ENCODE measurements around the gene PLPPR2.
"Not testable (repeated sequence)": the region's sequence is repeated elsewhere in the genome, so short reads cannot be mapped to it uniquely, and the experiment has no call there.

PLPPR2 gene

GRCh38 chr19:11335449-11336146, 19.6 kb upstream of the PLPPR2 start:
- peaks cover 16% of the 10 kb centered on the region for H3K4me1 Mint-ChIP-seq
- no peak overlapping the region for H3K4me3 Mint-ChIP-seq
- no peak overlapping the region for H3K27ac Mint-ChIP-seq
- no peaks in the 10 kb centered on the region for H3K27me3 Mint-ChIP-seq
- no peak for ATAC-seq
- H3K9me3 Mint-ChIP-seq = peaks cover 3% of the 10 kb centered on the region
- peaks cover 42% of the 10 kb centered on the region for H3K36me3 Mint-ChIP-seq

- no peak overlapping the region for H3K4me3 Mint-ChIP-seq
- no peaks in the 10 kb centered on the region for H3K27me3 Mint-ChIP-seq
- H3K9me3 Mint-ChIP-seq = peaks cover 3% of the 10 kb centered on the region
- ATAC-seq = no peak
- peaks cover 42% of the 10 kb centered on the region for H3K36me3 Mint-ChIP-seq
- no peak overlapping the region for H3K27ac Mint-ChIP-seq
- H3K4me1 Mint-ChIP-seq = peaks cover 16% of the 10 kb centered on the region
These were observed 18.2 kb upstream of the PLPPR2 start for GRCh38 chr19:11337080-11337479.

GRCh38 chr19:11338121-11338520, 17.1 kb upstream of the PLPPR2 start:
- H3K27me3 Mint-ChIP-seq = no peaks in the 10 kb centered on the region
- peaks cover 3% of the 10 kb centered on the region for H3K9me3 Mint-ChIP-seq
- no peak overlapping the region for H3K4me3 Mint-ChIP-seq
- no peak overlapping the region for H3K27ac Mint-ChIP-seq
- peaks cover 43% of the 10 kb centered on the region for H3K36me3 Mint-ChIP-seq
- peaks cover 16% of the 10 kb centered on the region for H3K4me1 Mint-ChIP-seq
- no peak for ATAC-seq

GRCh38 chr19:11338569-11339253, 16.5 kb upstream of the PLPPR2 start:
- peak overlapping the region; percentile 83 for H3K4me3 Mint-ChIP-seq
- H3K4me1 Mint-ChIP-seq = peaks cover 16% of the 10 kb centered on the region
- peaks cover 37% of the 10 kb centered on the region for H3K36me3 Mint-ChIP-seq
- H3K27ac Mint-ChIP-seq = peak overlapping the region; percentile 81
- peaks cover 3% of the 10 kb centered on the region for H3K9me3 Mint-ChIP-seq
- no peaks in the 10 kb centered on the region for H3K27me3 Mint-ChIP-seq
- no peak for ATAC-seq

GRCh38 chr19:11339254-11340098, 15.8 kb upstream of the PLPPR2 start, which contains the start of gene RAB3D:
TSS of gene RAB3D (minus strand) at chr19:11339657. CDS start at chr19:11337399, 2,258 bp downstream.
- peaks cover 3% of the 10 kb centered on the region for H3K9me3 Mint-ChIP-seq
- ATAC-seq = peak; percentile 96
- peaks cover 30% of the 10 kb centered on the region for H3K36me3 Mint-ChIP-seq
- no peaks in the 10 kb centered on the region for H3K27me3 Mint-ChIP-seq
- H3K4me1 Mint-ChIP-seq = peaks cover 20% of the 10 kb centered on the region
- peak within 1 kb of the TSS; percentile 81 for H3K27ac Mint-ChIP-seq
- peak within 1 kb of the TSS; percentile 83 for H3K4me3 Mint-ChIP-seq

- Mint-ChIP-seq H3K4me1 (peaks cover 26% of the 10 kb centered on the region), H3K4me3 (peak overlapping the region; percentile 83), H3K27ac (peak overlapping the region; percentile 81), H3K36me3 (peaks cover 24% of the 10 kb centered on the region)
- not testable (repeated sequence) for ATAC-seq, H3K9me3 Mint-ChIP-seq, H3K27me3 Mint-ChIP-seq
These were observed 15.1 kb upstream of the PLPPR2 start for GRCh38 chr19:11340099-11340467.

- no peak overlapping the region for H3K4me3 Mint-ChIP-seq
These were observed 12.8 kb upstream of the PLPPR2 start for GRCh38 chr19:11342429-11342828.

GRCh38 chr19:11345122-11345803, 10.0 kb upstream of the PLPPR2 start:
- no peak for ATAC-seq
- peaks cover 29% of the 10 kb centered on the region for H3K4me1 Mint-ChIP-seq
- H3K4me3 Mint-ChIP-seq = peak overlapping the region; percentile 86
- H3K9me3 Mint-ChIP-seq = peaks cover 4% of the 10 kb centered on the region
- peak overlapping the region; percentile 88 for H3K27ac Mint-ChIP-seq
- peaks cover 17% of the 10 kb centered on the region for H3K36me3 Mint-ChIP-seq
- no peaks in the 10 kb centered on the region for H3K27me3 Mint-ChIP-seq

More at GRCh38 chr19:11342429-11342828, 12.8 kb upstream of the PLPPR2 start:
- Mint-ChIP-seq H3K27me3 (no peaks in the 10 kb centered on the region), H3K4me1 (peaks cover 45% of the 10 kb centered on the region), H3K27ac (no peak overlapping the region), H3K36me3 (peaks cover 8% of the 10 kb centered on the region), H3K9me3 (no peaks in the 10 kb centered on the region)
- ATAC-seq = no peak

- peak within 1 kb of the TSS; percentile 88 for H3K27ac Mint-ChIP-seq
- peaks cover 17% of the 10 kb centered on the region for H3K36me3 Mint-ChIP-seq
- H3K27me3 Mint-ChIP-seq = no peaks in the 10 kb centered on the region
- H3K9me3 Mint-ChIP-seq = peaks cover 4% of the 10 kb centered on the region
- peak within 1 kb of the TSS; percentile 86 for H3K4me3 Mint-ChIP-seq
- H3K4me1 Mint-ChIP-seq = peaks cover 29% of the 10 kb centered on the region
- peak; percentile 98 for ATAC-seq
These were observed 8.9 kb upstream of the PLPPR2 start, which contains the start of the genes CCDC159 and TMEM205 for GRCh38 chr19:11346104-11346940. TSS of gene CCDC159 (plus strand) at chr19:11346519. CDS start at chr19:11346607, 88 bp downstream. TSS of gene TMEM205 (minus strand) at chr19:11346268. CDS start at chr19:11345619, 649 bp downstream.

GRCh38 chr19:11347546-11348039, 7.6 kb upstream of the PLPPR2 start:
- H3K27ac Mint-ChIP-seq = no peak overlapping the region
- peaks cover 12% of the 10 kb centered on the region for H3K36me3 Mint-ChIP-seq
- H3K27me3 Mint-ChIP-seq = no peaks in the 10 kb centered on the region
- H3K9me3 Mint-ChIP-seq = peaks cover 4% of the 10 kb centered on the region
- no peak for ATAC-seq
- H3K4me3 Mint-ChIP-seq = peak overlapping the region; percentile 86
- H3K4me1 Mint-ChIP-seq = peaks cover 29% of the 10 kb centered on the region

- no peak for ATAC-seq
- no peak overlapping the region for H3K4me3 Mint-ChIP-seq
- no peak overlapping the region for H3K27ac Mint-ChIP-seq
- H3K4me1 Mint-ChIP-seq = peaks cover 29% of the 10 kb centered on the region
- peaks cover 4% of the 10 kb centered on the region for H3K9me3 Mint-ChIP-seq
- no peaks in the 10 kb centered on the region for H3K27me3 Mint-ChIP-seq
- H3K36me3 Mint-ChIP-seq = peaks cover 9% of the 10 kb centered on the region
These were observed 6.1 kb upstream of the PLPPR2 start for GRCh38 chr19:11349171-11349570.

- H3K4me3 Mint-ChIP-seq, ATAC-seq, H3K27ac Mint-ChIP-seq, H3K9me3 Mint-ChIP-seq: not testable (repeated sequence)
- Mint-ChIP-seq H3K27me3 (peaks cover 38% of the 10 kb centered on the region), H3K36me3 (peaks cover 12% of the 10 kb centered on the region), H3K4me1 (peaks cover 13% of the 10 kb centered on the region)
These were observed 1.1 kb upstream of the PLPPR2 start for GRCh38 chr19:11354102-11354501.

GRCh38 chr19:11356074-11356397, 804 bp downstream of the PLPPR2 start:
- Mint-ChIP-seq H3K36me3 (peaks cover 4% of the 10 kb centered on the region), H3K4me1 (peaks cover 13% of the 10 kb centered on the region), H3K4me3 (peak overlapping the region; percentile 44), H3K9me3 (no peaks in the 10 kb centered on the region), H3K27me3 (peaks cover 38% of the 10 kb centered on the region), H3K27ac (no peak overlapping the region)
- no peak for ATAC-seq
